WI38 (cell line): Measurements from ENCODE around the gene ASB6.

ENCODE experiments used
- H3K4me3 ChIP-seq: 2 replicates; pipeline ENCODE4 v1.5.1; 2011; ENCODE audit warnings: low read depth, mild to moderate bottlenecking, control low read depth, low read length
- TF ChIP-seq, protein P1 (sequence below): IDR thresholded peaks from 2 replicates; pipeline ENCODE4 v1.5.1; 2012; ENCODE audit warnings: low read depth, mild to moderate bottlenecking, control low read depth, low read length

ASB6 gene

DNA sequence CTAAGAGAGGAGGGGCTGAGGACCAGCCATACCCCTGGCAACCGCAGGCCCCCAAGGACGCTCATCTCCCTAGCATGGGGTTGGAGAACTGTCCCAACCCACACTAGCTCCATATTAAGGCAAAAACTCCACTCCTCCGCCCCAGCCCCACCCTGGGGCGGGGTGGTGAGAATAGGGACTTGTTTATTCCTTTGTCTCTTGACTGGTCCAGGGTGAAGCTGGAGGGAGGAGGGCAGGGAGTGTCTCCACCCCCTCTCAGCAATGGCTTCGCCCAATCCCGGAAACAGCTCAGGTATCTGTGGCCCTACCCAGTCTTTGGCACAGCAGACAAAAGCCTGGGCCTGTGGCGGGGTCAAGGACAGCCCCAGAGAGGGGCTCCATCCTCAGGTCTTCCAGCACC is 40.4 kb upstream of the ASB6 start:
- TF ChIP-seq, protein P1, sequence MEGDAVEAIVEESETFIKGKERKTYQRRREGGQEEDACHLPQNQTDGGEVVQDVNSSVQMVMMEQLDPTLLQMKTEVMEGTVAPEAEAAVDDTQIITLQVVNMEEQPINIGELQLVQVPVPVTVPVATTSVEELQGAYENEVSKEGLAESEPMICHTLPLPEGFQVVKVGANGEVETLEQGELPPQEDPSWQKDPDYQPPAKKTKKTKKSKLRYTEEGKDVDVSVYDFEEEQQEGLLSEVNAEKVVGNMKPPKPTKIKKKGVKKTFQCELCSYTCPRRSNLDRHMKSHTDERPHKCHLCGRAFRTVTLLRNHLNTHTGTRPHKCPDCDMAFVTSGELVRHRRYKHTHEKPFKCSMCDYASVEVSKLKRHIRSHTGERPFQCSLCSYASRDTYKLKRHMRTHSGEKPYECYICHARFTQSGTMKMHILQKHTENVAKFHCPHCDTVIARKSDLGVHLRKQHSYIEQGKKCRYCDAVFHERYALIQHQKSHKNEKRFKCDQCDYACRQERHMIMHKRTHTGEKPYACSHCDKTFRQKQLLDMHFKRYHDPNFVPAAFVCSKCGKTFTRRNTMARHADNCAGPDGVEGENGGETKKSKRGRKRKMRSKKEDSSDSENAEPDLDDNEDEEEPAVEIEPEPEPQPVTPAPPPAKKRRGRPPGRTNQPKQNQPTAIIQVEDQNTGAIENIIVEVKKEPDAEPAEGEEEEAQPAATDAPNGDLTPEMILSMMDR = no peak
- no peak overlapping the region for H3K4me3 ChIP-seq

DNA sequence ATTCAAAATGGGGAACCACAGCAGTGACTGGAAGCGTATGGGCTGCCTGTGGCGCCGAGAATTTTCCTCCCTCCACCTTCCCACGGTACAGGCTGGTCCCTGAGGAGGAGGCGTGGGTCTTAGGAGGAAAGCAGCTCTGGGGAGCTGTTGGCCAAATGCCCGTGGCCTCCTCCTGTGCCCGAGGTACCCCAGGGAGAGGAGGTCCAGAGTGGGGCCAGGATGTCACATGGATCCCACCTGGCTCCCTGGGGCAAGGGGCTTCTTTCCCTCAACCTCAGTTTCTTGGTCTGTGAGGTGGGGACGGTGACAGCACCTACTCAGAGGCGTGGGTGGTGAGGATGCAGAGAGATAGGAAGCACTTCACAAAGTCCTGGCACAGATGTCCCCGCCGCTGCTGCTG is 40.0 kb upstream of the ASB6 start:
- no peak overlapping the region for H3K4me3 ChIP-seq
- TF ChIP-seq, protein P1 = no peak

DNA sequence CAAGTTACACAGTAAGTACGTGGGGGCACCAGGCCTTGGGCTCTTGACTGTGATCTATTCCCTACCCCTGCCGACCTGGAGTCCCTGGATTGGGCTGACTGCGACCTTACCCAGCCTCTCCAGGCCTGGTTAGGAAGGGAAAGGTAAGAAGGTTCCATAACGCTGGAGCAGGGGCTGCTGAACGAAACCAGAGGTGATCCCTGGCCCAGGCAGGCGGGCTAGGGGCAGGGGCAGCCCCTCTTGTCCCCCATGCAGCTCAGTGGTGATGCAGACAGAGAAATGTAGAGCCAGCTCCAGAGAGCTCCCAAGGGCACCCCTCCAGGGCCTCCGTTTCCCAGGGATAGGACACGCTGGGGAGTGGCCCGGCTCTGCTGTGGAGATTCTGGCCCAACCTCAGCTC is 37.6 kb upstream of the ASB6 start:
- TF ChIP-seq, protein P1 = no peak

DNA sequence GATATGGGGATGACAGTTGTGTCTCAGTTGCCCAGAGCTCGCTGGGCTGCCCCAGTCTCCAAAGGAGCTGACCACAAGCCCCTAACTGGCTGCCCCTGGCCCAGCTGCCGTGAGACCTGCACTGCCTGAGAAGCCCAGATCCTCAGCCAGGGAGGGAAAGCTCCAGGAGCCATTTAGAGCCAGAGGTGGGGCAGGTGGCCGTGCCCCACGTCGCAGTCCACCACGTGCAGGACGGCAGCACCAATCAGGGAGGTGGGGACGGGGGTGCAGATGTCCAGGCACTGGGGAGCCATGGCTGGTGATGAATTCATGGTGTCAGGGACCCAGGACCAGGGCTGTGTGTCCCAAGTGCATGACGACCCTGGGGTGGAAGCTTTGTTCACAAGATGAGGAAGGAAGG is 36.9 kb upstream of the ASB6 start:
- H3K4me3 ChIP-seq = no peak overlapping the region

More for the DNA sequence above, 37.6 kb upstream of the ASB6 start:
- H3K4me3 ChIP-seq = no peak overlapping the region

DNA sequence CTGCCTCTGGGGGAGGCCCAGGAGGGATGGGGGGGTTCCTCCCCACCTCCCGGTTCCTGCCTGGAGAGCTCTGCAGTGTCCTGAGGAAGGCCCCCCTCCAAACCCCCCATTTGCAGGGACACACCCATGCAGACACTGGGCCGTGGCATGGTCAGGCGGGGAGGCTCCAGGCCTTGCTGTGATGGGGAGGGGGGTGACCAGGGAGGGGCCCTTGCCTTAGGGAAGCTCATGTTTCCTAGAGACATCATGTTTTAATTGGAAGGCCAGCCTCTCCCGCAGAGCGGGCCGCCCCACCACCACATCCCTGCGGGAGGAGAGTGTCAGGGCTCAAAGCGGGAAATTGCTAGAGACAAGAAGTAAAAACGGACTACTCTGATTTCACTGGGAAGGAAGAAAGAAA is 35.5 kb upstream of the ASB6 start:
- no peak overlapping the region for H3K4me3 ChIP-seq
- TF ChIP-seq, protein P1 = no peak

More for the DNA sequence above, 36.9 kb upstream of the ASB6 start:
- TF ChIP-seq, protein P1 = no peak

DNA sequence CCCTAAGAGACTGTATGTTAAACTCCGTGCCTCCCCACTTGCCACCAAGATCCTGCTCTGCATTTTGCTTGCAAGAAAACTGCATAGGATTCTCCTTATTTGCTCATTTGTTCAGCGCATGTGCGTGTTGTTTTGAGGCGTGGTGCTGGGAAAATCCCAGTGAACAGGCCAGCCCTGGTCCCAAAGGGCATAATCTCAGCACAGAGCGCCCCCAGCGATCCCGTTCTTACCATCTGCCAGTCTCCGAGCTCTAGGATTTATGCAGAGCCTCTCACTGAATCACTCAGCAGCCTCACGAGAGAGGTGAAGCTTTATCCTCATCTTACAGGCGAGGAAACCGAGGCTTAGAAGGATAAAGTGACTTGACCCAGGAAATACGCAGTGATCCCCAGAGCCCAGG is 35.0 kb upstream of the ASB6 start:
- TF ChIP-seq, protein P1 = no peak
- H3K4me3 ChIP-seq = no peak overlapping the region

DNA sequence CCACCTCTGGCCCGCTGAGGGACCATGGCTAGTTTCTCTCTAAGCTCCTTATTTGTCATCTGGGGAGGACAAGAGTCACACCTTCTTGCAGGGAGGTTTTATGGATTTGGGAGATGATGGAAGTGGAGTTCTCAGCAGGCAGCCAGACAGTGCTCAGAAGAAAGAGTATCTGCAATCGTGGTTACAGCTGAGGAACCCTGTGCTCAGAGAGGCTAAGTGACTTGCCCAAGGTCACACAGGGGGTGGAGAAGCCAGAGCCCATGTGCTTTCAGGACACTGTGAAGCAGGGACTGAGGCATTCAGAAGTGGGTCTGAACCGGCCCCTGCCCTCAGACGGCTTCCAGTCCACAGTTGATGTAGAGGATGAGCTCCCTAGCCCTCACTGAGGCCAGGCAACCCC is 34.3 kb upstream of the ASB6 start:
- TF ChIP-seq, protein P1 = no peak
- no peak overlapping the region for H3K4me3 ChIP-seq
